Parathyroid adenoma (tissue), 2 donors: ENCODE results near the gene LEKR1.

Experiments used
- H2AFZ ChIP-seq: fragments of 300-600 bp; sonication (generic); one replicate; pipeline ENCODE4 v1.7.0; 2017; ENCODE audit warnings: antibody characterized with exemption, mild to moderate bottlenecking
- H3K27ac ChIP-seq: fragments of 300-600 bp; sonication (generic); one replicate; pipeline ENCODE4 v1.7.0; 2017
- H3K27me3 ChIP-seq: fragments of 300-600 bp; sonication (generic); one replicate; pipeline ENCODE4 v1.7.0; 2017; ENCODE audit warnings: low read length; ENCODE audit not compliant: control insufficient read depth, insufficient read depth
- H3K36me3 ChIP-seq: fragments of 300-600 bp; sonication (generic); one replicate; pipeline ENCODE4 v1.7.0; 2017; ENCODE audit warnings: low read length; ENCODE audit not compliant: control insufficient read depth, insufficient read depth
- H3K4me1 ChIP-seq: fragments of 300-600 bp; sonication (generic); one replicate; pipeline ENCODE4 v1.7.0; 2017; ENCODE audit warnings: control low read depth
- H3K4me2 ChIP-seq: fragments of 300-600 bp; sonication (generic); one replicate; pipeline ENCODE4 v1.7.0; 2017; ENCODE audit warnings: low read length
- H3K4me3 ChIP-seq: fragments of 300-600 bp; sonication (generic); one replicate; pipeline ENCODE4 v1.7.0; 2017; ENCODE audit warnings: low read depth, low read length
- H3K79me2 ChIP-seq: fragments of 300-600 bp; sonication (generic); one replicate; pipeline ENCODE4 v1.7.0; 2017; ENCODE audit warnings: control low read depth
- H3K9ac ChIP-seq: fragments of 300-600 bp; sonication (generic); one replicate; pipeline ENCODE4 v1.7.0; 2017; ENCODE audit warnings: mild to moderate bottlenecking
- H3K9me3 ChIP-seq: fragments of 300-600 bp; sonication (generic); one replicate; pipeline ENCODE4 v1.7.0; 2017; ENCODE audit warnings: low read length; ENCODE audit not compliant: control insufficient read depth
- CTCF ChIP-seq: fragments of 300-600 bp; sonication (generic); IDR thresholded peaks from one replicate; pipeline ENCODE4 v1.7.0; 2017; ENCODE audit warnings: antibody characterized with exemption, mild to moderate bottlenecking
- donor health status: primary hyperparathyroidism.

Gene LEKR1

GRCh38 chr3:156915372-156915771 lies 89.2 kb downstream of the LEKR1 start:
- Histone ChIP-seq H3K9me3 (no peaks in the 10 kb centered on the region), H3K79me2 (no peaks in the 10 kb centered on the region), H3K4me1 (peaks cover 3% of the 10 kb centered on the region), H3K27ac (no peak overlapping the region), H2AFZ (no peak overlapping the region), H3K9ac (no peak overlapping the region), H3K27me3 (no peaks in the 10 kb centered on the region), H3K36me3 (no peaks in the 10 kb centered on the region), H3K4me2 (no peak overlapping the region), H3K4me3 (no peak overlapping the region)
- no peak for TF ChIP-seq CTCF

- H3K36me3 ChIP-seq, result no peaks in the 10 kb centered on the region
- H3K4me2 ChIP-seq, result no peak overlapping the region
- no peaks in the 10 kb centered on the region for H3K4me1 ChIP-seq
- no peak overlapping the region for H3K9ac ChIP-seq
- no peaks in the 10 kb centered on the region for H3K27me3 ChIP-seq
- H3K9me3 ChIP-seq, result no peaks in the 10 kb centered on the region
- H3K79me2 ChIP-seq, result no peaks in the 10 kb centered on the region
- no peak for TF ChIP-seq CTCF
- no peak overlapping the region for H3K27ac ChIP-seq
- H3K4me3 ChIP-seq, result no peak overlapping the region
- no peak overlapping the region for H2AFZ ChIP-seq
Measured at GRCh38 chr3:156918746-156919145, 92.6 kb downstream of the LEKR1 start.

DNA sequence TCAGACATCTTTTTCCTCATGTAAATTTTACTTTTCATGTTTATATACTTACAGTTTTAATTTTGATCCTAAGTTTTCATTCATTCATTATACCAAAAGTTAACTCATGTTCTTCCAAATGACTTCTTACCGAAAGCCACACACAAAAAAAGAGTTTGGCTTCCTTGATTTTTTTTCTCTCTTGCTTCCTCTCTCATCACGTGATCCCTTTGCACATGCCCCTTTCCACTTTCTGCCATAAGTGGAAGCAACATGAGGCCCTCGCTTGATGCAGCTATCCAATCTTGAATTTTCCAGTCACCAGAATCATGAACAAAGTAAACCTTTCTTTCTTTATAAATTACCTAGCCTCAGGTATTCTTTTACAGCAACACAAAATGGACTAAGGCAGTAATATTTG lies 93.7 kb downstream of the LEKR1 start:
- no peaks in the 10 kb centered on the region for H3K4me1 ChIP-seq
- no peaks in the 10 kb centered on the region for H3K36me3 ChIP-seq
- no peak overlapping the region for H3K9ac ChIP-seq
- no peaks in the 10 kb centered on the region for H3K9me3 ChIP-seq
- no peak for TF ChIP-seq CTCF
- H3K27me3 ChIP-seq, result no peaks in the 10 kb centered on the region
- H3K27ac ChIP-seq, result no peak overlapping the region
- H2AFZ ChIP-seq, result no peak overlapping the region
- no peak overlapping the region for H3K4me2 ChIP-seq
- H3K4me3 ChIP-seq, result no peak overlapping the region
- no peaks in the 10 kb centered on the region for H3K79me2 ChIP-seq

GRCh38 chr3:156920399-156920798 lies 94.2 kb downstream of the LEKR1 start:
- Histone ChIP-seq H3K79me2 (no peaks in the 10 kb centered on the region), H3K36me3 (no peaks in the 10 kb centered on the region), H3K27ac (no peak overlapping the region), H2AFZ (no peak overlapping the region), H3K4me3 (no peak overlapping the region), H3K4me1 (no peaks in the 10 kb centered on the region), H3K4me2 (no peak overlapping the region), H3K27me3 (no peaks in the 10 kb centered on the region), H3K9me3 (no peaks in the 10 kb centered on the region), H3K9ac (no peak overlapping the region)
- no peak for TF ChIP-seq CTCF

- Histone ChIP-seq H3K9me3 (no peaks in the 10 kb centered on the region), H3K4me2 (no peak overlapping the region), H3K36me3 (no peaks in the 10 kb centered on the region), H2AFZ (no peak overlapping the region), H3K4me3 (no peak overlapping the region), H3K79me2 (no peaks in the 10 kb centered on the region), H3K9ac (no peak overlapping the region), H3K4me1 (no peaks in the 10 kb centered on the region), H3K27ac (no peak overlapping the region), H3K27me3 (no peaks in the 10 kb centered on the region)
- TF ChIP-seq CTCF, result no peak
Measured at GRCh38 chr3:156923349-156923748, 97.2 kb downstream of the LEKR1 start.
